IPS DF 6.9 (cell line): ENCODE data around the gene VGLL1.
A peak's percentile ranks its signal among the peaks of the same experiment; 100 is the strongest.

Experiments
- DNase-seq: peaks from one replicate; pipeline ENCODE4 v3.0.0-alpha.2; 2013; ENCODE audit warnings: low read depth, low spot score
- H3K27ac ChIP-seq: one replicate; pipeline ENCODE4 v1.5.1; 2013; ENCODE audit warnings: low read length, control low read depth
- H3K27me3 ChIP-seq: 2 replicates; pipeline ENCODE4 v1.6.1; 2013; ENCODE audit warnings: mild to moderate bottlenecking, low read length; ENCODE audit not compliant: control insufficient read depth, insufficient read depth
- H3K36me3 ChIP-seq: 2 replicates; pipeline ENCODE4 v1.6.1; 2013; ENCODE audit warnings: low read length; ENCODE audit not compliant: control insufficient read depth, insufficient read depth
- H3K4me1 ChIP-seq: 2 replicates; pipeline ENCODE4 v1.6.1; 2013; ENCODE audit warnings: low read length; ENCODE audit not compliant: control insufficient read depth, insufficient read depth
- H3K4me3 ChIP-seq: 2 replicates; pipeline ENCODE4 v1.5.1; 2013; ENCODE audit warnings: mild to moderate bottlenecking, low read length
- H3K9me3 ChIP-seq: 2 replicates; pipeline ENCODE4 v1.6.1; 2013; ENCODE audit warnings: low read length, inconsistent platforms; ENCODE audit not compliant: control insufficient read depth, insufficient read depth
- WGBS: extraction: QIAGEN DNeasy Blood & Tissue Kit; methylation state at CpG from one replicate; pipeline ENCODE4 v1.1.7; 2013; ENCODE audit warnings: mixed read lengths, missing lambda C conversion rate; ENCODE audit not compliant: insufficient read length, insufficient coverage; 5-methylcytosine and 5-hydroxymethylcytosine counted together

The VGLL1 gene

GRCh38 chrX:136551410-136551809 lies 19.4 kb downstream of the VGLL1 start:
- Histone ChIP-seq H3K4me1 (no peaks in the 10 kb centered on the region), H3K27me3 (no peaks in the 10 kb centered on the region), H3K4me3 (no peak overlapping the region), H3K27ac (no peak overlapping the region), H3K9me3 (no peaks in the 10 kb centered on the region), H3K36me3 (no peaks in the 10 kb centered on the region)
- WGBS = no CpG with 5 or more reads among the region's 1 CpG
- DNase-seq = no peak

GRCh38 chrX:136555694-136556093 lies 23.7 kb downstream of the VGLL1 start:
- no peaks in the 10 kb centered on the region for H3K9me3 ChIP-seq
- no peak overlapping the region for H3K4me3 ChIP-seq
- no peaks in the 10 kb centered on the region for H3K36me3 ChIP-seq
- no CpG with 5 or more reads among the region's 2 CpGs for WGBS
- no peak for DNase-seq
- no peaks in the 10 kb centered on the region for H3K27me3 ChIP-seq
- H3K4me1 ChIP-seq = no peaks in the 10 kb centered on the region
- no peak overlapping the region for H3K27ac ChIP-seq

GRCh38 chrX:136572030-136572429 lies 40.0 kb downstream of the VGLL1 start:
- Histone ChIP-seq H3K27me3 (no peaks in the 10 kb centered on the region), H3K36me3 (no peaks in the 10 kb centered on the region), H3K9me3 (no peaks in the 10 kb centered on the region), H3K27ac (no peak overlapping the region), H3K4me3 (no peak overlapping the region), H3K4me1 (no peaks in the 10 kb centered on the region)
- no CpG with 5 or more reads among the region's 2 CpGs for WGBS
- no peak for DNase-seq

GRCh38 chrX:136574548-136574947 lies 42.5 kb downstream of the VGLL1 start:
- no peaks in the 10 kb centered on the region for H3K4me1 ChIP-seq
- no peaks in the 10 kb centered on the region for H3K9me3 ChIP-seq
- no peaks in the 10 kb centered on the region for H3K36me3 ChIP-seq
- WGBS = no CpG with 5 or more reads among the region's 3 CpGs
- no peak for DNase-seq
- no peak overlapping the region for H3K4me3 ChIP-seq
- H3K27ac ChIP-seq = no peak overlapping the region
- no peaks in the 10 kb centered on the region for H3K27me3 ChIP-seq

GRCh38 chrX:136577552-136577951 lies 45.5 kb downstream of the VGLL1 start:
- Histone ChIP-seq H3K27ac (no peak overlapping the region), H3K27me3 (no peaks in the 10 kb centered on the region), H3K9me3 (no peaks in the 10 kb centered on the region), H3K36me3 (no peaks in the 10 kb centered on the region), H3K4me1 (no peaks in the 10 kb centered on the region), H3K4me3 (no peak overlapping the region)
- no CpG with 5 or more reads among the region's 6 CpGs for WGBS
- peak; percentile 13 for DNase-seq

GRCh38 chrX:136580316-136580715 lies 48.3 kb downstream of the VGLL1 start:
- no peak for DNase-seq

GRCh38 chrX:136582624-136583023 lies 50.6 kb downstream of the VGLL1 start:
- H3K27ac ChIP-seq = no peak overlapping the region
- H3K36me3 ChIP-seq = no peaks in the 10 kb centered on the region
- H3K27me3 ChIP-seq = no peaks in the 10 kb centered on the region
- no peaks in the 10 kb centered on the region; the same call in 1 of the 2 replicates for H3K4me1 ChIP-seq
- no peak for DNase-seq
- no CpG with 5 or more reads among the region's 3 CpGs for WGBS
- no peaks in the 10 kb centered on the region for H3K9me3 ChIP-seq
- H3K4me3 ChIP-seq = no peak overlapping the region

More at GRCh38 chrX:136580316-136580715, 48.3 kb downstream of the VGLL1 start:
- Histone ChIP-seq H3K4me1 (no peaks in the 10 kb centered on the region), H3K9me3 (no peaks in the 10 kb centered on the region), H3K4me3 (no peak overlapping the region), H3K27me3 (no peaks in the 10 kb centered on the region), H3K27ac (no peak overlapping the region), H3K36me3 (no peaks in the 10 kb centered on the region)

GRCh38 chrX:136584545-136584944 lies 52.5 kb downstream of the VGLL1 start:
- no peaks in the 10 kb centered on the region for H3K27me3 ChIP-seq

GRCh38 chrX:136585262-136585661 lies 53.2 kb downstream of the VGLL1 start:
- Histone ChIP-seq H3K4me3 (no peak overlapping the region), H3K36me3 (no peaks in the 10 kb centered on the region), H3K4me1 (no peaks in the 10 kb centered on the region; the same call in 1 of the 2 replicates), H3K27ac (no peak overlapping the region), H3K27me3 (no peaks in the 10 kb centered on the region), H3K9me3 (no peaks in the 10 kb centered on the region)
- WGBS = no CpG with 5 or more reads among the region's 5 CpGs
- DNase-seq = no peak

More at GRCh38 chrX:136584545-136584944, 52.5 kb downstream of the VGLL1 start:
- Histone ChIP-seq H3K9me3 (no peaks in the 10 kb centered on the region), H3K4me3 (no peak overlapping the region), H3K36me3 (no peaks in the 10 kb centered on the region), H3K4me1 (no peaks in the 10 kb centered on the region; the same call in 1 of the 2 replicates), H3K27ac (no peak overlapping the region)
- WGBS = no CpG with 5 or more reads among the region's 4 CpGs
- no peak for DNase-seq

GRCh38 chrX:136585960-136586359 lies 53.9 kb downstream of the VGLL1 start:
- no peaks in the 10 kb centered on the region; the same call in 1 of the 2 replicates for H3K4me1 ChIP-seq
- H3K9me3 ChIP-seq = no peaks in the 10 kb centered on the region
- no peaks in the 10 kb centered on the region for H3K36me3 ChIP-seq
- DNase-seq = no peak
- no peak overlapping the region for H3K27ac ChIP-seq
- no peaks in the 10 kb centered on the region for H3K27me3 ChIP-seq
- no peak overlapping the region for H3K4me3 ChIP-seq
- no CpG with 5 or more reads among the region's 3 CpGs for WGBS

- no peaks in the 10 kb centered on the region; the same call in 1 of the 2 replicates for H3K4me1 ChIP-seq
- no peak overlapping the region for H3K4me3 ChIP-seq
- no CpG with 5 or more reads among the region's 3 CpGs for WGBS
- H3K27me3 ChIP-seq = no peaks in the 10 kb centered on the region
- H3K36me3 ChIP-seq = no peaks in the 10 kb centered on the region
- DNase-seq = no peak
- no peaks in the 10 kb centered on the region for H3K9me3 ChIP-seq
- no peak overlapping the region for H3K27ac ChIP-seq
Measured at GRCh38 chrX:136586386-136586785, 54.4 kb downstream of the VGLL1 start.
